Activated T-helper 2 cell treated with anti-CD3 and anti-CD28 coated beads, Interferon-gamma antibody, Interleukin-2, Interleukin-4, amounts not matched to agents 10 μg/mL and 5 μg/mL and 100 μg/mL, durations not matched to agents 14 hours and 24 hours and 36 hours (primary cell): ENCODE measurements around the gene CABP1. TPM values are rescaled to one million over a fixed set of nuclear protein-coding genes. Genes with fewer than 3 reads are reported as not detected.
"Not testable (repeated sequence)": the region's sequence is repeated elsewhere in the genome, so short reads cannot be mapped to it uniquely, and the experiment has no call there.

ENCODE experiments used
- DNase-seq: peaks from one replicate; pipeline ENCODE4 v3.0.0; 2021; ENCODE audit warnings: low spot score
- H3K27ac Mint-ChIP-seq: one replicate; pipeline ENCODE4 v1.8.0; 2021; ENCODE audit warnings: mixed read lengths
- H3K27me3 Mint-ChIP-seq: one replicate; pipeline ENCODE4 v1.8.0; 2021; ENCODE audit warnings: low read depth, mixed read lengths
- H3K36me3 Mint-ChIP-seq: one replicate; pipeline ENCODE4 v1.8.0; 2021; ENCODE audit warnings: low read depth, mixed read lengths
- H3K4me1 Mint-ChIP-seq: one replicate; pipeline ENCODE4 v1.8.0; 2021; ENCODE audit warnings: low read depth, mixed read lengths
- H3K4me3 Mint-ChIP-seq: one replicate; pipeline ENCODE4 v1.8.0; 2021; ENCODE audit warnings: low read depth, mild to moderate bottlenecking, moderate library complexity, mixed read lengths
- H3K9me3 Mint-ChIP-seq: one replicate; pipeline ENCODE4 v1.8.0; 2021; ENCODE audit warnings: mixed read lengths
- intact Hi-C: fragments of 100-400 bp; cut with micrococcal nuclease; formaldehyde crosslinking; loops from one replicate; pipeline ENCODE4 v1.15.1; 2023
- total RNA-seq: library from RNA; stranded (reverse); gene quantifications from 2 replicates; pipeline ENCODE4 v1.2.3, GENCODE V29; 2022

Gene CABP1
- 0.27 and 0.41 TPM in 2 replicates for total RNA-seq

GRCh38 chr12:120639771-120640721 lies at the start of gene CABP1:
Gene CABP1, plus strand, starts transcription at chr12:120640626. Its CDS starts 60 bp downstream, at chr12:120640686.
- H3K4me3 Mint-ChIP-seq: peak within 1 kb of the TSS; percentile 75
- intact Hi-C loops: no loop called here
- no peaks in the 10 kb centered on the region for H3K36me3 Mint-ChIP-seq
- H3K9me3 Mint-ChIP-seq: no peaks in the 10 kb centered on the region
- H3K27ac Mint-ChIP-seq: no peak within 1 kb of the TSS
- peak; percentile 38 for DNase-seq
- peaks cover 64% of the 10 kb centered on the region for H3K27me3 Mint-ChIP-seq
- H3K4me1 Mint-ChIP-seq: peaks cover 4% of the 10 kb centered on the region

GRCh38 chr12:120590741-120591407 lies 49.6 kb upstream of the CABP1 start:
- intact Hi-C loops: no loop called here
- Mint-ChIP-seq H3K27ac (no peak overlapping the region), H3K4me3 (no peak overlapping the region), H3K27me3 (peaks cover 6% of the 10 kb centered on the region), H3K9me3 (no peaks in the 10 kb centered on the region), H3K4me1 (no peaks in the 10 kb centered on the region), H3K36me3 (no peaks in the 10 kb centered on the region)
- no peak for DNase-seq

- Mint-ChIP-seq H3K4me3 (no peak overlapping the region), H3K4me1 (no peaks in the 10 kb centered on the region), H3K27ac (no peak overlapping the region), H3K27me3 (no peaks in the 10 kb centered on the region), H3K36me3 (no peaks in the 10 kb centered on the region), H3K9me3 (no peaks in the 10 kb centered on the region)
- DNase-seq: no peak
- intact Hi-C loops: no loop called here
Measured at GRCh38 chr12:120592121-120593049, 48.0 kb upstream of the CABP1 start.

- Mint-ChIP-seq H3K36me3 (no peaks in the 10 kb centered on the region), H3K27me3 (peaks cover under 1% of the 10 kb centered on the region), H3K9me3 (no peaks in the 10 kb centered on the region), H3K27ac (no peak overlapping the region), H3K4me1 (no peaks in the 10 kb centered on the region), H3K4me3 (no peak overlapping the region)
- intact Hi-C loops: no loop called here
- DNase-seq: no peak
Measured at GRCh38 chr12:120596901-120597300, 43.5 kb upstream of the CABP1 start.

- peaks cover 2% of the 10 kb centered on the region for H3K27me3 Mint-ChIP-seq
- no peak overlapping the region for H3K4me3 Mint-ChIP-seq
- DNase-seq: no peak
- H3K36me3 Mint-ChIP-seq: no peaks in the 10 kb centered on the region
- H3K9me3 Mint-ChIP-seq: no peaks in the 10 kb centered on the region
- no peak overlapping the region for H3K27ac Mint-ChIP-seq
- intact Hi-C loops: no loop called here
- H3K4me1 Mint-ChIP-seq: no peaks in the 10 kb centered on the region
Measured at GRCh38 chr12:120597861-120598260, 42.6 kb upstream of the CABP1 start.

- no peaks in the 10 kb centered on the region for H3K36me3 Mint-ChIP-seq
- no peak for DNase-seq
- H3K9me3 Mint-ChIP-seq: no peaks in the 10 kb centered on the region
- H3K4me3 Mint-ChIP-seq: no peak overlapping the region
- peaks cover 2% of the 10 kb centered on the region for H3K27me3 Mint-ChIP-seq
- intact Hi-C loops: no loop called here
- H3K4me1 Mint-ChIP-seq: no peaks in the 10 kb centered on the region
- no peak overlapping the region for H3K27ac Mint-ChIP-seq
Measured at GRCh38 chr12:120598674-120599463, 41.6 kb upstream of the CABP1 start.

GRCh38 chr12:120599672-120600552 lies 40.5 kb upstream of the CABP1 start:
- no peaks in the 10 kb centered on the region for H3K36me3 Mint-ChIP-seq
- H3K27ac Mint-ChIP-seq: no peak overlapping the region
- no peaks in the 10 kb centered on the region for H3K9me3 Mint-ChIP-seq
- no peak overlapping the region for H3K4me3 Mint-ChIP-seq
- H3K4me1 Mint-ChIP-seq: no peaks in the 10 kb centered on the region
- DNase-seq: no peak
- peaks cover 2% of the 10 kb centered on the region for H3K27me3 Mint-ChIP-seq
- intact Hi-C loops: no loop called here

- H3K9me3 Mint-ChIP-seq, H3K4me1 Mint-ChIP-seq, intact Hi-C loops, DNase-seq, H3K4me3 Mint-ChIP-seq, H3K27ac Mint-ChIP-seq, H3K27me3 Mint-ChIP-seq, H3K36me3 Mint-ChIP-seq: not testable (repeated sequence)
Measured at GRCh38 chr12:120602416-120602815, 38.0 kb upstream of the CABP1 start.

GRCh38 chr12:120610560-120610959 lies 29.9 kb upstream of the CABP1 start:
- Mint-ChIP-seq H3K9me3 (no peaks in the 10 kb centered on the region), H3K36me3 (no peaks in the 10 kb centered on the region), H3K4me3 (no peak overlapping the region), H3K4me1 (no peaks in the 10 kb centered on the region), H3K27ac (no peak overlapping the region), H3K27me3 (peaks cover 4% of the 10 kb centered on the region)
- intact Hi-C loops: no loop called here
- no peak for DNase-seq

- H3K4me3 Mint-ChIP-seq, H3K36me3 Mint-ChIP-seq, intact Hi-C loops, H3K4me1 Mint-ChIP-seq, H3K27me3 Mint-ChIP-seq, DNase-seq, H3K9me3 Mint-ChIP-seq, H3K27ac Mint-ChIP-seq: not testable (repeated sequence)
Measured at GRCh38 chr12:120611534-120611933, 28.9 kb upstream of the CABP1 start.

GRCh38 chr12:120614848-120615247 lies 25.6 kb upstream of the CABP1 start:
- no peak overlapping the region for H3K27ac Mint-ChIP-seq
- no peaks in the 10 kb centered on the region for H3K9me3 Mint-ChIP-seq
- no peaks in the 10 kb centered on the region for H3K36me3 Mint-ChIP-seq
- intact Hi-C loops: no loop called here
- H3K27me3 Mint-ChIP-seq: peaks cover 11% of the 10 kb centered on the region
- no peak for DNase-seq
- no peak overlapping the region for H3K4me3 Mint-ChIP-seq
- H3K4me1 Mint-ChIP-seq: no peaks in the 10 kb centered on the region
